Measurements from ENCODE around the gene SCAND1. TPM values are rescaled to one million over a fixed set of nuclear protein-coding genes. Genes with fewer than 3 reads are reported as not detected.

SCAND1 gene
- total RNA-seq, 2 donors from 2014 or later, result 35.5 to 43.6 TPM

DNA sequence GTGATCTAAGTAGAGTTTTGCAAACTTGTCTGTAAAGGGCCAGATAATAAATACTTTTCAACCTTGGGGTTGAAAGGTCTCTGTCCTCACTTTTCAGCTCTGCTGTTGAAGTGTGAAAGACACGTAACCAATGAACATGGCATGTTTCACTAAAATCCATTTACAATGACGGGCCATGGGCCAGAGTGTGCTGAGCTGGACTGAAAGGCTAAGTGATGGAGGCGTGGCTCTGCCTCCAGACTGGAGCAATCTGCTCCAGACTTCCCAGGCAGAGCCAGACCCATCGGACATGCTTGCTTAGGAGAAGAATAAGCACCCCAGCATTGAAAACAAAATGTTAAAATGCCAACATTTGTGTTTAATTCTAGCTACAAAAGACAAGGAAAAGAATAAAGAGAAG is 41.4 kb downstream of the SCAND1 start:
- intact Hi-C loops (cut with DNase I), result no loop called here
- DNase-seq (ENCODE audit: low spot score), result no peak

DNA sequence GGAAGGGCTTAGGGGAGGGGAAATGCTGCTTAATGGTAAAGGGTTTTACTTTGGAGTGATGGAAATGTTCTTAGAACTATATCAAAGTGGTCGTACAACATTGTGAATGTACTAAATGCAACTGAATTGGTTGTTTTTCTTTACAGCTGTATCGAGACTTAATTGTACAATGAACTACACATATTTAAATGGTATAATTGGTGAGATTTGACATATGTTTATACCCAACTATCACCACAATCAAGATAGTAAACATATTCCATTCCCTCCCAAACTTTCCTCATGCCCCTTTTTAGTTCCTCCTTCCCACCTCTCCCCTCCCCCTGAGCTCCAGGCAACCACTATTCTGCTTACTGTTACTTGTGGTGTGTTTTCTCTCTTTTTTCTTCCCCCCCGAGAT is 44.0 kb downstream of the SCAND1 start:
- intact Hi-C loops (cut with DNase I), result no loop called here
- DNase-seq (ENCODE audit: low spot score), result no peak

DNA sequence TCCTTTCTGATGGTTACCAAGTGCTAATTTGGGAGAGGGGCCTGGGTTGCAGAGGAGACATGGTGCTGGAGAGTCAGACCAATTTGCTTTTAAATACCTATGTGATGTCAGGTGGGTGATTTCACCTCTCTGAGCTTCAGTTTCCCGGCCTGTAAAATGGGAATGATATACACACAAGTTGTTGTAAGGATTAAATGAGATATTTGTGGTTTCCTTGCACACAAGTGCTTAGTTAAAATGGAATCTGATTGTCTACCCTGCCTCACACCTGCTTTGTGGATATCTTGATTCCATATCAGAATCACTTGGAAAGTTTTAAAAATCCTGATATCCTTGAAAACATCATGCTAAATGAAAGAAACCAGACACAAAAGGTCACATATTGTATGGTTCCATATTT is 44.5 kb downstream of the SCAND1 start:
- DNase-seq (ENCODE audit: low spot score), result no peak
- intact Hi-C loops (cut with DNase I), result no loop called here

DNA sequence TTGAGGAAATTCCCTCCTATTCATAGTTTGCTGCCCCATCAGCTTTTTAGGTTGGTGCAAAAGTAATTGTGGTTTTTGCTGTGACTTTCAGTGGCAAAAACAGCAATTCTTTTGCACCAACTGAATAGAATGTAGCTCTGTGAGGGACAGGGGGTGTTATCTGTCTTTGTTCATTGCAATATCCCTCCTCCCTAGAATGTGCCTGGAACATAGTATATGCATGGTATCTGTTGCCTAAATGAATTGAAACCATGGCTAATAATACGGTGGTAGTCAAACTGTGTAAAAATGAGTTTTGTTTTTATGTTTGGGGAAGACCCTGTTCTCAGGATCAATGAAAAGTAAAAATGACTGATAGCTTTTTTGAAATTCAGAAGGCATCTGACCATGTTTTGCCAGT is 45.1 kb downstream of the SCAND1 start:
- no peak for DNase-seq (ENCODE audit: low spot score)
- intact Hi-C loops (cut with DNase I), result no loop called here

DNA sequence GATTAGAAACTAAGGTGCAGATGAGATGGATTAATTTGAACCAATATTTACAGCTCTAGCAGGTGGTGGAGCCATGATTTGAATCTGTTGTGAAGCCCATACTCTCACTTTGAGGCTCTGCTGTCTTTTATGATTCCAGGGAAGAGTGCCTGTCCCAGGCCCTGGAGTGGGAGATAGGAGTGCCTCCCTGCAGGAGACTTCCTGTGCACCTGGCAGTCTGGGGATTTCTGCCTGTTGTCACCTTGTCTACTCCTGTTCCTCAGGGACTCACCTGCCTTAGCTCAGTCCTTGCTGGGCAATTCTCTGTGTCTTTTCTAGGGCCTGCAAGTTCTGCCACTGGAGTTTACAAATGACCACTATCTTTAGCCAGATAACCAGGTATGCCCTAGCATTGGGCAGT is 46.3 kb downstream of the SCAND1 start:
- intact Hi-C loops (cut with DNase I), result no loop called here
- no peak for DNase-seq (ENCODE audit: low spot score)

DNA sequence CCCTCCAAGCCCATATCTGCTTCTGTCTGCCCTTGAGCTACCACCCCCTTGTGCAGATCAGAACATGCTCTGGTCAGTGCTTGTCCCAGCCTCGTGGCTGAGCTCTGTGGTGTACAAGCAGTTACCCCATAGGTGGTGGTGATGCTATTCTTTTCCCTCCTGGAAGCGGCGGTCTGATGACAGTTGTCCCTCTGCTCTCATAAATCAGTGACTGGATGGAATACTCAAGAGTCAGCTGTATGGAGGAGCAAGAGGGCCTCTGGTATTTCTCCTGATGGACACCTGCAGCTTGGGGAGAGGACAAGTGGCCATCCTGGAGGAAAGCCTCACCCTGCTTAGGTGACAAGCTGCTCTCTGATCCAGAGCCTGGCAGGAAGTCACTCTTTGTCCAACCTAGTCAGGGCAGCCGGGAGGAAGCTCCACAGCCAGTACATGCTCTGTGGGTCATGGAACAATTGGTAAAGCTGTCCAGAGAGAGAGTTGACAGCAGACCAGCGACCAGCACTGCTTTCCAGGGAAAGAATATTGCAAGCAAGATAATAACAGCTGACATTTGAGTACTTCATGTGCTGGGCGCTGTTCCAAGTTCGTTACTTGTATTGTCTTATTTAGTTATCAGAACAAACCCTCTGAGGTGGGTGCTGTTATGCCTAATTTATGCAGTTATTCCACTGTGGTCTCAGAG is 47.1 kb downstream of the SCAND1 start:
- DNase-seq (ENCODE audit: low spot score), result no peak
- intact Hi-C loops (cut with DNase I), result no loop called here

DNA sequence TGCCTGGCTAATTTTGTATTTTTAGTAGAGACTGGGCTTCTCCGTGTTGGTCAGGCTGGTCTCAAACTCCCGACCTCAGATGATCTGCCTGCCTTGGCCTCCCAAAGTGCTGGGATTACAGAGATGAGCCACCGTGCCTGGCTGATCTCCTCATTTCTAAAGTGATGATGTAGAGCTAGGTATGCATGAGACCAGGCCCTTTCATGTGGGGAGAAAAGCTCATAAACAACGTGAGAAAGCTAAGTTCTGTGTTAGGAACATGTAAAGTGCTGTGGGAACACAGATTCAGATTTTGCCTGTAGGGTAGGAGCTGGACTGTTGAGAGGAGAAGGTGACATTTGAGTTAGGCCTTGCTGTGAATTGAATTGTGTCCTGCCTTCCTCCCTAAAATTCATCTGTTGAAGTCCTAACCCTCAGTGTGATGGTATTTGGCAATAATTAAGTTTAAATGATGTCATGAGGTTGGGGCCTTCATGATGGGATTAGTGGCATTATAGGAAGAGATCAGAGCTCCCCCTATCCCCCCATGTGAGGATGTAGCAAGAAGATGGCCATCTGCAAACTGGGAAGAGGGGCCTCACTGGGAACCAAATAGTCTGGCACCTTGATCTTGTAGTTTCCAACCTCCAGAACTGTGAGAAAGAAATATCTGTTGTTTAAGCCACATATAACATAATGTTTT is 49.2 kb downstream of the SCAND1 start:
- no peak for DNase-seq (ENCODE audit: low spot score)
- intact Hi-C loops (cut with DNase I), result no loop called here

DNA sequence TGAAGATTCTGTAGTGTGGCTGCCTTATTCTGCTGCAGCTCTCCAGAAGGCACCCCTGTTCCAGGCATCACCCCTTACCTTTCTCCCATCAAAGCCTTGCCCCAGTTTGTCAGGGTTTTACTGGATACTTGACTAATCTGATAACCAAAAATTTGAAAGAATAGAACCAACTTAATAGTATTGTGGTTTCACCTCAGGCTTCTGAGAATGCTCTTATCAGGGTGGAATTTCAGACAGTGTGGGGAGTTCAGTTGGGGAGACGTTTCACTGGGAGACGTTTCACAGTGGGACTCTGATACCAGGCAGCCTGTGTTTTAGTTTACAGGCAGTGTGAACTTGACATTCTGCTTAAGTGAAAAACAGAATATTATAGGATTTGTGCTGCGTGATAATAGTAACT is 50.5 kb downstream of the SCAND1 start:
- no peak for DNase-seq (ENCODE audit: low spot score)
- intact Hi-C loops (cut with DNase I), result no loop called here

Other genes starting within 250 kb of the SCAND1 start
- 100 to 1,000 TPM; 210 to 217 TPM for gene RBM39, start 212.2 kb downstream of the SCAND1 start, total RNA-seq
- 10 to 100 TPM; 55.2 to 59.6 TPM for gene PHF20, start 182.5 kb downstream of the SCAND1 start, total RNA-seq
- gene CNBD2, start 14.1 kb upstream of the SCAND1 start, total RNA-seq, result 1 to 10 TPM; 2.0 to 2.3 TPM
- gene EPB41L1, start 200.2 kb upstream of the SCAND1 start, total RNA-seq, result 10 to 100 TPM; 39.3 to 58.2 TPM

Measured in posterior vena cava (tissue), 2 donors.